Measurements from ENCODE around the gene TRMT6.

The TRMT6 gene

DNA sequence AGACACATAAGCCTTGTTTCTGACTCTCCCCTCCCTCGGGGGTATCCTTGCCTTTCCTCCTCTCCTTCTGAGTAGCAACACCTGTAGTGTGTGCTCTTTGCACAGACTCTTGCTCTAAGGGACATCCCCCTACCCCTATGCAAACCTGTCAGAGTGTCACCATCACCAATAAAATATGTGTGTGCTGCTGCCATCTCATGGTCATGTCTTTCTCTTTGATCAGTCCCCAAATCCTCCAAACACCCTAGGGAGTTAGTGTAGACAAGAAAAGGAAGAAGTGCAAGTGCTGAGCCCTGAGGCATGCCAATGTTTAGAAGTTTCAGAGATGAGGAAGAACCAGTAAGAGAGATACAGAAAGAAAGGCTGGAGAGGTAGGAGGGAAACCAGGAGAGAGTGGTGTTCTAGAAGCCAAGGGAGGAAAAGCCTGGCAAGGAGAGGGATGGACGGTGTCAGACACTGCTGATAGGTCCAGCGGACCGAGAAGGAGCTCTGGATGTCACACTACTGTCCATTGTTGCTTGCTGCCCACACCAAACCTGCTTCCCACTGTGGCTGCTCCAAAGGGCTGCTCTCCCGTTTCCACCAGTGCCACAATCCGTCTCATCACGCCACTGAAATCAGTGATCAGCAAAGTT lies 16.4 kb downstream of the TRMT6 start:
- Histone ChIP-seq H3K27me3 (peaks cover 0 to 2% of the 10 kb centered on the region in 2 donors), H3K9me3 (no peaks in the 10 kb centered on the region), H3K36me3 (peaks cover 8 to 20% (median 15%) of the 10 kb centered on the region in 3 donors), H3K4me1 (no peaks in the 10 kb centered on the region), H3K27ac (no peak overlapping the region), H3K4me3 (no peak overlapping the region)
- DNase-seq: no peak
- intact Hi-C loops (cut with DNase I; ENCODE audit: low total_unique reads): no loop called here
- TF ChIP-seq, protein P1, sequence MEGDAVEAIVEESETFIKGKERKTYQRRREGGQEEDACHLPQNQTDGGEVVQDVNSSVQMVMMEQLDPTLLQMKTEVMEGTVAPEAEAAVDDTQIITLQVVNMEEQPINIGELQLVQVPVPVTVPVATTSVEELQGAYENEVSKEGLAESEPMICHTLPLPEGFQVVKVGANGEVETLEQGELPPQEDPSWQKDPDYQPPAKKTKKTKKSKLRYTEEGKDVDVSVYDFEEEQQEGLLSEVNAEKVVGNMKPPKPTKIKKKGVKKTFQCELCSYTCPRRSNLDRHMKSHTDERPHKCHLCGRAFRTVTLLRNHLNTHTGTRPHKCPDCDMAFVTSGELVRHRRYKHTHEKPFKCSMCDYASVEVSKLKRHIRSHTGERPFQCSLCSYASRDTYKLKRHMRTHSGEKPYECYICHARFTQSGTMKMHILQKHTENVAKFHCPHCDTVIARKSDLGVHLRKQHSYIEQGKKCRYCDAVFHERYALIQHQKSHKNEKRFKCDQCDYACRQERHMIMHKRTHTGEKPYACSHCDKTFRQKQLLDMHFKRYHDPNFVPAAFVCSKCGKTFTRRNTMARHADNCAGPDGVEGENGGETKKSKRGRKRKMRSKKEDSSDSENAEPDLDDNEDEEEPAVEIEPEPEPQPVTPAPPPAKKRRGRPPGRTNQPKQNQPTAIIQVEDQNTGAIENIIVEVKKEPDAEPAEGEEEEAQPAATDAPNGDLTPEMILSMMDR (IDR thresholded peaks at IDR 0.05): no peak

DNA sequence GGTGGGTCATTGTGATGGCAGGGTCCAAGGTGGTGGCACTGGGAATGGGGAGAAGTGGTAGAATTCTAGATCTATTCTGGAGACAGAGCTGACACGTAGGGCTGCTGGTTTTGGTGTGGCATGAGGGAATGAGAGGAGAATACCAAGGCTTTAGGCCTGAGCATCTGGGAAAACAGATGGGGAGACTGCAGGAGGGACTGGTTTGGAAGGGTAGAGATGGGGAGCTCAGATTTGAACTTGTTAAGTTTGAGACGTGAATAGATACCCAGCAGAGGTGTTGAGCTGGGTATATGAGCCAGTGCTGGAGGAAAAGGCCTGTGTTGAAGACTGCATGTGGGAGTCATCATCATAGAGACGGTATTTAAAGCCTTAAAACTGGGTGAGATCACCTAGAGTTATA lies 17.5 kb downstream of the TRMT6 start:
- TF ChIP-seq, protein P1 (IDR thresholded peaks at IDR 0.05): no peak
- DNase-seq: no peak
- Histone ChIP-seq H3K36me3 (peaks cover 0 to 9% (median 4%) of the 10 kb centered on the region in 3 donors), H3K27me3 (peaks cover 0 to 2% of the 10 kb centered on the region in 2 donors), H3K4me3 (no peak overlapping the region), H3K9me3 (no peaks in the 10 kb centered on the region), H3K27ac (no peak overlapping the region), H3K4me1 (no peaks in the 10 kb centered on the region)
- intact Hi-C loops (cut with DNase I; ENCODE audit: low total_unique reads): no loop called here

DNA sequence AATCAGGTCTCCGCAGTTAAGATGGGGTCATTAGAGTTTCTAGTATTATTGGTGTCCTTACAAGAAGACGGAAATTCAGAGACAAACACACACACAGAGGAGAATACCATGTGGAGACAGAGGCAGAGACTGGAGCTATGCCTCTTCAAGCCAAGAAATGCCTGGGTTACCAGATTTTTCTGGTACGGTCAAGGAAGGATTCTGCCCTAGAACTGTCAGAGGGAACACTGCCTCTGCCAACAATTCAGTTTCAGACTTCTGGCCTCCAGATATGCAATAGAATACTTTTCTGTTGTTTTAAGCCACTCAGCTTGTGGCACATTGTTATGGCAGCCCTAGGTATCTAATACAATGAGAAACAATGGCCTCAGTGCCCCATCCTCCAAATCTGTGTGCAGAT lies 18.9 kb downstream of the TRMT6 start:
- Histone ChIP-seq H3K4me3 (no peak overlapping the region), H3K9me3 (no peaks in the 10 kb centered on the region), H3K27me3 (peaks cover 0 to 2% of the 10 kb centered on the region in 2 donors), H3K36me3 (no peaks in the 10 kb centered on the region), H3K27ac (no peak overlapping the region), H3K4me1 (no peaks in the 10 kb centered on the region)
- no peak for DNase-seq
- intact Hi-C loops (cut with DNase I; ENCODE audit: low total_unique reads): no loop called here
- TF ChIP-seq, protein P1 (IDR thresholded peaks at IDR 0.05): no peak

DNA sequence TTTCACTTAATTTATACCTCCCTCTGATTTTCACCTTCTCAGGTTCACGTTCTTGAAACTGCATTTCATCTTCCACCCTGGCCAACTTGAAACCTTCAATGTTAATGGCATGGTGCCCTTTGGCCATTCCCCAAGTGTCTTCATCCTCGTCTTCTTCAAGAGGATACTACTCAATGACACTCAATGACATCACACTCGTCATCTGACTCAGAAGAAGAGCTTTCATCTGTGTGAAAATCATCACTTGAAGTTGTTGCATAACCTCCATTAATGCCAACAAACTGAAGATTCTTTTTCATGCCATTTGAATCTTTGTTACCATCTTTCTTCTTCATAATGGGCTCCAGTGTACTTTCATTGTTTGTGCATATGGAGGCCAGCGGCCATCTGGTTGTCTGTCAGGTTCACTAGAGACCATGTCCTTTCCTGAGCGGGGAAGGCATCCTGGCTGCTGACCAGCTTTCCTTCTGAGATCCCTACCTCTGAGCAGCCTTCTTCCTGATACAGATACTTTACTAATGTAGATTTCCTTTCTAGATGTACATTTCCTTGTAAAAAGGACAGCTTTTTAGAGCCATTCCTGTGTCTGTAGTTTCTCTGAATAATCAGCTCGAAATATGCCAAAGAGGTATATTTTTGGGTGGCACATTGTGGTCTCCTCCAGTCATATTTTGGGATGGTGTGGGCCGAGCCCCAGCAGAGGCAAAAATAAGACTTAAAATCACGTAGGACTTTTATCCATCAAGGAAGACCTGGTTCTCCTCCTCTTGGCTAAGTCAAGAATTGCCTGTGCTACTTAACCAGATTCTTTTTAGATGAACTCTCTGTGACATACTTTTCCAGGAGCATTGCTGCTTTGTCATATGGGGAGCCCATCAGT lies 21.3 kb downstream of the TRMT6 start:
- no peak for DNase-seq
- H3K4me1 ChIP-seq: no peaks in the 10 kb centered on the region
- TF ChIP-seq, protein P1 (IDR thresholded peaks at IDR 0.05): no peak
- no peak overlapping the region for H3K4me3 ChIP-seq
- H3K27ac ChIP-seq: no peak overlapping the region
- no peaks in the 10 kb centered on the region for H3K9me3 ChIP-seq
- intact Hi-C loops (cut with DNase I; ENCODE audit: low total_unique reads): no loop called here
- peaks cover 0 to 2% of the 10 kb centered on the region in 2 donors for H3K27me3 ChIP-seq
- H3K36me3 ChIP-seq: no peaks in the 10 kb centered on the region

DNA sequence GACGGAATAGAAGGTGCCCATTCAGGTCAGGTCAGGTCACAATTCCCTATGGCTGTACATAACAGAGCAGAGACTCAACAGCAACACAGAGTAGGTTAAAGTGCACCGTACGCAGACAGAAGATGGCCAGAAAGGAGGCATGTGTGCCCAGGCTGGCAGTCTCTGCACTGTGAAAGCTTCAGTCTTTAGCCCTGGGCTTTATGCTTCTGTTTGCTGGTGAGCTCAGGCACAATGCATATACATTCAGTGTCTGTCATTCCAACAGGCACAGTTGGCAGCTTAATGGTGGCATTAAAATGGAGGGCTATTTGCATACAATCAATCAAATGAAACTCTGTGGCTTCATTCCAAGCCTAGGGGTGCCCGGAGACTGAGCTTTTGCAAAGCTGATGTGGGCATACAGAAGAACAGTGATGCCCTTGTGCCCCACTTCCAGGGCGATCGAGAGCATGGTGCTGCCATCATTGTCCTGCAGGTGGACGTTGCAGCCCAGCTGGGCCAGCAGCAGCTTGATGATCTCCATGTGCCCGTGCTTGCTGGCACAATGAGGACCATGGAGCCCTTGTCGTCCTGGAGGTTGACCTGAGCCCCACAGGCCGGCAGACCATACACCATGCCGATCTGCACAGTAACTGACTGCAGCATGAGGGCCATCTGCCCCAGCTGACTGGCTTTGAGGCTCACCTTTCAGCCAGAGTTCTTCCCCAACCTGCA lies 22.4 kb downstream of the TRMT6 start:
- intact Hi-C loops (cut with DNase I; ENCODE audit: low total_unique reads): no loop called here
- DNase-seq: no peak
- H3K4me3 ChIP-seq: no peak overlapping the region
- TF ChIP-seq, protein P1 (IDR thresholded peaks at IDR 0.05): no peak
- H3K27ac ChIP-seq: no peak overlapping the region
- H3K4me1 ChIP-seq: no peaks in the 10 kb centered on the region
- peaks cover 0 to 2% of the 10 kb centered on the region in 2 donors for H3K27me3 ChIP-seq
- H3K36me3 ChIP-seq: no peaks in the 10 kb centered on the region
- no peaks in the 10 kb centered on the region for H3K9me3 ChIP-seq
